HG03103 (cell line): ENCODE results near the gene SNX18.
"Not testable (repeated sequence)": the region's sequence is repeated elsewhere in the genome, so short reads cannot be mapped to it uniquely, and the experiment has no call there.

ENCODE experiments used
- ATAC-seq: cut with Tn5 transposase; IDR thresholded peaks from one replicate; pipeline ENCODE4 v1.9.1; 2021; ENCODE audit warnings: low read depth; ENCODE audit not compliant: unreplicated experiment

Gene SNX18

DNA sequence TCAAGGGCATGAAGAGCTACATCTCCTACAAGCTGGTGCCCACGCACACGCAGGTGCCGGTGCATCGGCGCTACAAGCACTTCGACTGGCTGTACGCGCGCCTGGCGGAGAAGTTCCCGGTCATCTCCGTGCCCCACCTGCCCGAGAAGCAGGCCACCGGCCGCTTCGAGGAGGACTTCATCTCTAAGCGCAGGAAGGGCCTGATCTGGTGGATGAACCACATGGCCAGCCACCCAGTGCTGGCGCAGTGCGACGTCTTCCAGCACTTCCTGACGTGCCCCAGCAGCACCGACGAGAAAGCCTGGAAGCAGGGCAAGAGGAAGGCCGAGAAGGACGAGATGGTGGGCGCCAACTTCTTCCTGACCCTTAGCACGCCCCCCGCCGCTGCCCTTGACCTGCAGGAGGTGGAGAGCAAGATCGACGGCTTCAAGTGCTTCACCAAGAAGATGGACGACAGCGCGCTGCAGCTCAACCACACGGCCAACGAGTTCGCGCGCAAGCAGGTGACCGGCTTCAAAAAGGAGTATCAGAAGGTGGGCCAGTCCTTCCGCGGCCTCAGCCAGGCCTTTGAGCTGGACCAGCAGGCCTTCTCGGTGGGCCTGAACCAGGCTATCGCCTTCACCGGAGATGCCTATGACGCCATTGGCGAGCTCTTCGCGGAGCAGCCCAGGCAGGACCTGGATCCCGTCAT, 1.4 kb downstream of the SNX18 start:
- no peak for ATAC-seq

DNA sequence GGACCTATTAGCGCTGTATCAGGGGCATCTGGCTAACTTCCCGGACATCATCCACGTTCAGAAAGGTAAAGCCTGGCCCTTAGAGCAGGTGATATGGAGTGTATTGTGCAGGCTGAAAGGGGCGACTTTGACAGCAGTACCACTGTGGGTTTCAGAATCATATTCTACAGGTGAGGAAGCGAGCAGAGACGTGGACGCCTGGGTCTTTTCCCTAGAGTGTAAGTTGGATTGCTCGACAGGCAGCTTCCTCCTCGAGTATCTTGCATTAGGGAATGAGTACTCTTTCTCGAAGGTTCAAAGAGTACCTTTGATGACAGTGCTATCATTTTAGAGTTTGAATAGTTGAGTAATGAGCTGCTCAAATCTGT, 1.9 kb downstream of the SNX18 start:
- ATAC-seq = no peak

DNA sequence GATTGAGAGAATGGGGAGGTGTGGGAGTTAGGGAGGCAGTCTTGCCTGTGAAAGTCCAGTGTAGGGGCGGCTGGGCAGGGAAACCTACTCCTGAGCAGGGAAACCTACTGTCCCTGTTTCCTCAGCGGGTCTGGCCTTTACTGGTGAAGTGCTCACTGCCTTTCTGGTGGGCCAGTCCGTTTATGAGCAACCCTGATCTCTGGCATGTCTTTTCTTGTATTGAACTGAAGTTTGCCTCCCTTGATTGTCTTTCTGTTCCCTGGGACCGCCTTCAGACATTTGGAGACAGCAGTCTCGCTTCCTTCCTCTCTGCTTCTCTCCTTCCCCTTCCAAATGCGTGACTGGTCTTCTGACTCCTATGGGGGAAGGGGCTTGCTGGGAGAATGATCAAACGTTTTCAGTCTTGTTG, 2.9 kb downstream of the SNX18 start:
- ATAC-seq = no peak

DNA sequence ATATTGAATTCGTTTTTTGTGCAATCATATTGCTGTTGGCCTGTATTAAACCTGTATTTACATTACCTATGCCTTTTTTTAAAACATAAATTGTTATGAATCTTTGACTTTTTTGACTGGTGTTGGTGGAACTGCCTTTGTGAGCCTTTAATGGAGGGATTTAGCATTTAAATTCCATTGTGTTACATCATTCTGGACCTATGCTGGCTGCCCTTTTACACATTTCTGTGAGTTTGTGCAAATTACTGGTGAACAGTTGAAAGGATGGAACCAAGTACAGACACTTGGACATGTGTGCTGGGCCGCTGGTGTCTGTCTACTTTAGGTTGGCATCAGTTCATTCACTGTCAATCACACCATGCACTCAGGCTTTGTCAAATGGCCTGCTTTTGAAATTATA, 3.4 kb downstream of the SNX18 start:
- no peak for ATAC-seq

DNA sequence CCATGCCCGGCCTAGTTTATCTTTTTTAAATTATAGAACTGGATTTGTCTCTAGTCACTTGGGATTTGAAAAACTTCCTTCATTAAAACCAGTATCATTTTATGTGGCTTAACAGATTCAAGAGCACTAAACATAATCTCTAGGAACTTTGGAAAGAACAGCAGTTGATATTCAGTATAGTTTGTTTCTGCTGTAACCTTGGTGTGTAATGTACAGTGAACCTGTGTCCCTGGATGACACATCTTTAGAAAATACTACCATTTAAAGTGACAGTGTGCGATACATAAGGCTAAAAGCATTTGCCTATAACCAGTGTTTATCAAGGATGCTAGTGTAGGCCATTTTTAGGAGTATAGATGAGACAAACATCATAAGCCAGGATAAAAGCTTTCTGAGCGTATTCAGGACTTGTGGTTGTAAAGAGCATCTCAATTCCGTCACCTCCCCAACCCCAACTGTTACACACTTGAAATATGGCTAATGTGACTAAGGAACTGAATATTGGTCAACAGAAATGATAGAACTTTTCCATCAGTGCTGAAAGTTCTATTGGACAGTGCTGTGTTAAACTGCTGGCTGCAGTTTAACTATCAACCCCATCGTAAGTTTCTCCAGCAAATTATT, 4.4 kb downstream of the SNX18 start:
- ATAC-seq = no peak

DNA sequence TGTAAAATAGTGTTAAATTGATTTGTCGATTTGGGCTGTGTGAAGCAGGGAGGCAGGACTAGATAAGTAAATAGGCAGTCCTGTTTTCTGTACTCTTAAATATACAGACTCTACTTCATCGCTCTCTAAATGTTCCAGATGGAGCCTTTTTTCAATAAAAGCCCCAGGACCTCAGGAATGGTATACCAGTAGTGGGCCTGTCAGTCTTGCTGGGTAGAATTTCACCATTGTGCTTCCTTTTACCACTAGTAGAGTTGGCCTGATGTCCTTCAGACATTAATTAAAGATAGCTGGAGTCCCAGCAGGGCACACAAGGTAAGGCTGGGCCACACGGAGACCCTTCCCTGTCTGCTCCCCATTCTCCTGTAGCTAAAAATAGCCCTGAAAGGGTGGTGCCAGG, 6.0 kb downstream of the SNX18 start:
- ATAC-seq = no peak

DNA sequence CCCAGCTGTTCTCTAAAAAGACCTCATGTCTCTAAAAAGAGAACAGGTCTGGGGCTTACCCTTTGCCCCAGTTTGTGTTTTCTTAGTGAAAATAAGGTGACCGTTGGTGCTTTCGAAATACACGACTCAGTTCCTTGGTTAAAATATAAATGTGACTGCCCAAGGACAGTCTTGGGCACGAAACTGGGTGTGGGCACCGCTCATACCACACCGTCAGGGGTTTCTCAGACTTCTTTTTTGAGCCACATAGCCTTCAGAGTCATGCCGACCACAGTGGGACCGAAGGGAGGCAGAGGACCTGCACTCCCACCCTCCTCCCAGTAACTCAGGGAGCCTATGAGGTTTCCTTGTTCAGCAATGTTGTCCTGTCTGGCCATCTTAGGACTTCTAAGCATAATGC, 6.5 kb downstream of the SNX18 start:
- no peak for ATAC-seq

DNA sequence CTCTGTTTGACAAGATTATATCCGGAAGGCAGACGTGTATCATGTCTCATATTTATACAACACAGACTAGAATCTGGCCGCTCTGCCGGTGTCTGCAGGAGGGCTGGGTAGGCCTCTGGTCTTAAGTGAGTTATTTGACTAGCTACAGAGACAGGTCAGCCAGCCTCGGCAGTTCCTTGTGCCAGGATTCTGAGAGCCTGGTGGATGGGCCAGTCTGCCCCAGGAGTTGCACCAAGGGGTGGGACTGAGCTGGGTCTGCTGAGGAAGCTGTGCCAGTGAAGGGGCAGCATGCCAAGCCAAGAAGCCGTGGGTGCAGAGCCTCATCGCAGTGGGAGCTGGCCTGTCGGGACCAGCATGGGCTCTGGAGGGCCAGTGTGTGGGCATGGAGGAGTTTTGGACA, 7.1 kb downstream of the SNX18 start:
- no peak for ATAC-seq

DNA sequence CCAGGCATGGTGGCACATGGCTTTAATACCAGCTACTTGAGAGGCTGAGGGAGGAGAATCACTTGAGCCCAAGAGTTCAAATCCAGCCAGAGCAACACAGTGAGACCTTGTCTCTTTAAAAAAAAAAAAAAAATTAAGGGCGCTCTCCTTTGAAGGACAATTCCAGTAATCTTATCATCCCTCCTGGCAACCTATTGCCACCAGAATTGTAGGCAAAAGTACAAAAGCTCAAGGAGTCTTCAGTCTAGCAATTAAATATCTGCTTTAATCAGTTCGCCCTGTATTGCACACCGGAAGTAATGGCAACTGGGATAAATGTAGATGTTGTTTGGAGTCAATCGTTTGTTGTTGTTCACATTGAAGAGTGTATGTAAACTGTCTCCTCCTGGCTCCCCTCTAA, 7.7 kb downstream of the SNX18 start:
- ATAC-seq = no peak

DNA sequence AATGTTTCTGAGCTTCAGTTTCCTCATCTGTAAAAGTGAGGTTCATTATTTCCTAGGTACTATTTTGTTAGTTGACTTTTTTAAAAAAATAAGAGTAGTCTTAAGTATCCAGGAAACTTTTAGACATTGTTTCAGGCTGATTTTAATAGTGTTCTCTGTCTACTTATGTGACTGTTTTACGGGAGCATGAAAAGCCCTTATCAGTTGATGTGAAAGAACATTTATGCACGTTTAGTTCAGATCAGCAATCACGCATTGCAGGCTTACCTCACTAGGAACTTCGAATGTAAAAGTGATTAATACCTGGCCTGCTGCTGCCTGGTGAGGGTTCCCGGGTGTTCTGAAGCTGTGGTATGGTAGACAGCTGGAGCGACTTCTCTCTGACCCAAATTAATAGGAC, 8.1 kb downstream of the SNX18 start:
- ATAC-seq = no peak

DNA sequence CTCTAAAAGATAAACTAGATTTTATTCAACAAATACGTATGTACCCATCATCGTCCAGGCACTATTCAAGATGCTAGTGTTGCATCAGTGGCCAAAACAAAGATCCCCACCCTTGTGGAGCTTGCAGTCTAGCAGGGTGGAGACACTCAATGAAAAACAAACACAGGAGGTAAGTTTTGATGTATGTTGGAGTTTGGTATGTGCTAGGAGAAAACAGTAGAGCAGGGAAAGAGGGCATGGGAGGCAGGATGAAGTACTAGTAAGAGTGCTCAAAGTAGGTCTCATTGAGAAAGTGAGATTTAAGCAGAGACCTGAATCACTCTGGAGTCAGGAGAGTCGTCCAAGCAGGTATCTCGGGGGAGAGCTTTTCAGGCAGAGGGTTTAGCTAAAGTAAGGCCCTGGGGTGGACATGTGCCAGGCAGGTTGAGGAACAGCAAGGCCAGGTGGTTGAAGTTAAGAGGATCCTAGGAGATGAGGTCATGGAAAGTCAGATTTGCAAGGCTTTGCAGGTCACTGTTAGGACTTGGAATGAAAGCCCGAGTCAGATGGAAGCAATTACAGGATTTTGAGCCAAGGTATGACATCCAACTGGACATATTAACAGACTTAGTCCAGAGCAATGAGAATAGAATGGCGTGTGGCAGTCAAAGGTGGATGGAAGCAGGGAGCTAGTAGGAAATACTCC, 9.2 kb downstream of the SNX18 start:
- ATAC-seq = no peak

DNA sequence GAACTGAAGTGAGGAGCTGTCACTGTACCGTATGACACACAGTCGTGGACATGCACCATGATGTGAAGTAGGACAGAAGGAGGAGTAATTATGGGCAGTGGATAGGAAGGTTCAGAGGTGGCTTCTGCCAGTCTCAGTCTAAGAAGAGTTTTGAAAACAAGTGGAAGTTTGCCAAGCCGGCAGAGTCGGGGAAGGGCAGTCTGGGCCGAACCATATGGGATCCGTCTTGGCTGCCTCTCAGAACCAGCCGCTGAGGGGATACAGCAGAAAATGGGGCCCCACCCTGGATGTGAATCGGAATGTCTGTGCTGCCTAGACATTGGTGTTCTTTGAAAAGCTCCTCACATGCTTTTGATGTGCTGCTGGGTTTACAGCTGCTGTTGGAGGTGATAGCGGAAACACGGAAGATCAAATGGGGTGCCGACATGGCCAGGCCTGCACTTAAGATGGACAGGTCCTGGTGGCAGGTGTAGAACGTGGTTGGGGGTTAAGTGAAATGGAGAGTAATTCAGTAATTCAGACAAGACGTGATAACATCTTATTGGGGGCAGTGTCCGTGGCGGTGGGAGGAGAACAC, 11.2 kb downstream of the SNX18 start:
- no peak for ATAC-seq

DNA sequence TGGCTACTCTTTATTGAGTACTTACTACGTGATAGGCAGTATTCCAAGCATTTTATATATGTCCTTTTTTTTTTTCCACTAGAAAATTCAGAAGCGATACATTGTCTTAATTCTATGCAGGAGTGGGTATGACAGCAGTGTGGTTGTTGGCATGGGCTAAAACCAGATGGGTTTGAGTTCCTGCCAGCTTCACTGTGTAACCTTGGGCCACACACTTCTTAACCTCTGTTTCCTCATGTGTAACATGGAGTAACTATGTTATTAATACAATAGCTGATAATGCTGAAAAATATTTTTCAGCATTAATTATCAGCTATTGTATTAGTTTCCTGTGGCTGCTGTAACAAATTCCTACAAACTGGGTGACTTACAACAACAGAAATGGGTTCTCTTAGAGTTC, 12.0 kb downstream of the SNX18 start:
- ATAC-seq = no peak

DNA sequence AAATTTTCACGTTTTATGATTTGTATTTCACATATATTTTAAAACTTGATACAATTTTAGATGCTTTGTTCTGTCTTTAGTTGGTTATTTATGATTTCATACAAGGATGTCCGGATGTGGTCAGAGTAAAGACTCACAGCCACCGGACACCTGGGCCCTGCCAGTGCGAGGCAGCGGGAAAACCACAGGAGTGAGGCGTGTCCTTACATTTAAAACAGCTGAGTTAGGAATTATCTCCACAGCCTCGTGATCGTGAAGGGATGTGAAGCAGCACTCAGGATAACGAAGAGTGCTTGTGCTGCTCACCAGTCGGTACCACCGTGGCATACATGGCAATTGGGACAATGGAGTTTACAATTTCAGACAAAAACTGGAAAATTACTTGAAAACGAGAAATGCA, 14.0 kb downstream of the SNX18 start:
- ATAC-seq = no peak

DNA sequence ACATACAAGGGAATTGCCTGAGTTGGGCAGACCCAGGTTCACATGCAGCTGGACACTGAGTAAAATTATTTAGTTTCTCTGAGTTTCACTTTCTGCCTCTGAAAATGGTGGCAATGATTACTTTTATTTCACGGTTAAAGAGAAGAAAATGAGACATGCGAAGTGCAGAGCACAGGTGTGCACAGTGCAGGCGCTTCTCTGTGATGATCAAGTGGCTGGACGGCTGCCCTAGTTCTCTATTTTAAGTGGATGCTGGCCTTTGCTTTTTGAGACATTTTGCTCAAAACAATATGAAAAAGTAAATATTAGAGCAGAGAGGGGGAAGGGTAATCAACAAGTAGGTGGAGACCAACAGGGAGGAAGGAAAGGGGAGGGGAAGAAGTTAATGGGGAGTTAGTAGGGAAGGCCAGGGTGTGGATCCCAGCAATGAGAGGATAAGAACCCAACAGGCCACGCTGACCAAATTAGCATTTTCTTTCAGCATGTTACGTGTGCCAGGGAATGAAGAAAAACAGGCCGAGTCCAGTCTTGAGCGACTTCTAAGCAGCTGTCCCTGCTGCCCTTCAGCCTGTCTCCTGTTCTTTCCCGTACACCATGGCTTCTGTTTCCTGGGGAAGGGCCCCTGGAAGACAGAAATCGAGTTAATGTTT, 16.1 kb downstream of the SNX18 start:
- ATAC-seq = no peak

DNA sequence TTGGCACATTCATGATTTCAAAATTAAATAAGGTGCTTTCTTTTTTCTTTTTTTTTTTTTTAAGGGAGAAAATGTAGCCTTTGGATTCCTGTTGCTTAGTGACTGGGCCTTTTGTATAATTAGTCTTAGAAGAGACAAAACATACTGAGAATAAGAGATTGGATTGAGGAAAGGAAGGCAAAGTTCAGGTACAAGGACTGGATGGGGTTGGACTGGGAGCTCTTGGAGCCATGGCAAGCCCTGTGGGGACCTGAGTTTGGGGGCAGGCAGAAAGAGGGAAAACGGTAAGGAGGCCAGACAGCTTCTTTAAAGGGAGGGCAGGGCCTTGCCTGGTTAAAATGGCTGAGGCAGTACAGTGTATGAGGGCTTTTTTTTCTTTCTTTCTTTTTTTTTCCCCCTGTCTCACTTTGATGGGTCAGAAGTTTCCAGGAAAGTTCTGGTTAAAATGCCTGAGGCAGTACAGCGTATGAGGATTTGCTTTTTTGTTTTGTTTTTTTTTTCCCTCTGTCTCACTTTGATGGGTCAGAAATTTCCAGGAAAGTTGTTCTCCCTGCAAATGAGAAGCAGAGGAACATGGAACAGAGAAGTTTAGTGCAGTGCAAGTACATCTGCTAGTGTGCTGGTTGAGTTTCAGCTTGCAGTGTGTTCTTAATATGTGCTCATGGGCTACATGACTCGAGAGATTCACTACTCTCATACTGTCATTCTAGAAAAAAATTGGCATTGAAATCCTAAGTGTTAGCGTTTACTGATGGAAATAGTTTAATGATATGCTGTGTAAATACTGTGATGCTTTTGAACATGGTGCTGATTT, 16.8 kb downstream of the SNX18 start:
- ATAC-seq = no peak

DNA sequence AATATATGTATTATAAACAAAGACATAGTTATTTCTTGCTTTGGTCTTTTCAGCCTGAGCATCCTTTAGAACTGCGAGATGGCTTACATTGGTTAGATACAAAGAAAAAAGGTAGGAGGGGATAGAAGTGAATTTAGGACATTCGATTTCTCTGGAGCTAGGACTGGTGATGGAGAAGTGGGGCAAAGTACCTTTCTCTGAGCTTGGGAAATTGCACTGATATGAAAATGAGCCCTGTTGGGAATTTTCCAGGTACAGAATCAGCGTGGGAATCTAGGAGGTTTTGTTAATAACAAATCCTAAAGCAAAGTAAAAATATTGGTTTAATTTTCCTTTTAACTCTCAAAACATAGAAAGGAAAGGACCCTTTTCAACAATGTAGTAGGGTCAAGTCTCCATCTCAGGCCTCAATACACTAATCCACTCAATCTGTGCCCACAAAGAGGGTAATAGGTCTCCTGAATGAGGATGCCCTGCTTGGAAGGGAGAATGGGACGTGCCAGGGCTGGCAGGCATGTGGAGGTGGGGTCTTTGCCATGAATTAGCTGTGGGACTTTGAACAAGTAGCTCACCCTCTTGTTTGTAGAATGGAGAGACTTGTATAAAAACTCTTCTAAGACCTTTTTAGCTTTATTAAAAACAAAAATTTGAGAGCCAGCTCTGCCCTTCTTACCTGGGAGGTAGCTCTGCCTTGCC, 17.7 kb downstream of the SNX18 start:
- ATAC-seq = no peak

DNA sequence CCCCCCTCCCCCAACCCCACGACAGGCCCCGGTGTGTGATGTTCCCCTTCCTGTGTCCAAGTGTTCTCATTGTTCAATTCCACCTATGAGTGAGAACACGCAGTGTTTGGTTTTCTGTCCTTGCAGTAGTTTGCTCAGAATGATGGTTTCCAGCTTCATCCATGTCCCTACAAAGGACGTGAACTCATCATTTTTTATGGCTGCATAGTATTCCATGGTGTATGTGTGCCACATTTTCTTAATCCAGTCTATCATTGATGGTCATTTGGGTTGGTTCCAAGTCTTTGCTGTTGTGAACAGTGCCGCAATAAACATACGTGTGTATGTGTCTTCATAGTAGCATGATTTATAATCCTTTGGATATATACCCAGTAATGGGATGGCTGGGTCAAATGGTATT, 18.8 kb downstream of the SNX18 start:
- not testable (repeated sequence) for ATAC-seq

DNA sequence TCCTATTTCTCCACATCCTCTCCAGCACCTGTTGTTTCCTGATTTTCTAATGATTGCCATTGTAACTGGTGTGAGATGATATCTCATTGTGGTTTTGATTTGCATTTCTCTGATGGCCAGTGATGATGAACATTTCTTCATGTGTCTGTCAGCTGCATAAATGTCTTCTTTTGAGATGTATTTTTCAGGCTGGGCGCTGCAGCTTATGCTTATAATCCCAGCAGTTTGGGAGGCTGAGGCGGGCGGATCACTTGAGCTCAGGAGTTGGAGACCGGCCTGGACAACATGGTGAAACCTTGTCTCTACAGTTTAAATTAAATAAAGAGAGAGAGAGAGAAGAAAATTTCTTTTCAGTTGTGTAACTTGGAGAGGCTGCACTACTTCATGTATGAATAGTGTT, 19.3 kb downstream of the SNX18 start:
- ATAC-seq = not testable (repeated sequence)

DNA sequence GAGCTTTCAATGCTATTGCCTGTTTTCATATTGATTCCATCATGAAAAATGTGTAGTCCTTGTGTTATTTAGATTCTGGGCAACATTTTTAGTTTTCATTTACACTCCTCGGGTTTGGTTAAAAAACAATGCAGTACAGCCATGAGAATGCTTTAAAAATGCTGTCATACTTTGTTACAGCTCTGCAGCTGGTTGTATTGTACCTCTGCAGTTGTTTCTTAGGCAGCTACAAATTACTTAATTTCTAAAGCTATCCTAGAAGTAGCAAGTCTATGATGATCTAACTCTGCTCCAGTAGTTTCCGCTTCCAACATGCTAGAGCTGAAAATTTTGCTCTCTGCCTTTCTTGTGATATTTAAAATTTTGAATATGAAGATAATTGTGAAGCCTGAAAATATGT, 20.2 kb downstream of the SNX18 start:
- no peak for ATAC-seq
